GM21825 (cell line): ENCODE measurements around the gene WDFY4.

Experiments
- ATAC-seq: cut with Tn5 transposase; IDR thresholded peaks from one replicate; pipeline ENCODE4 v1.9.1; 2021; ENCODE audit warnings: mild to moderate bottlenecking, moderate library complexity; ENCODE audit not compliant: unreplicated experiment

The WDFY4 gene

DNA sequence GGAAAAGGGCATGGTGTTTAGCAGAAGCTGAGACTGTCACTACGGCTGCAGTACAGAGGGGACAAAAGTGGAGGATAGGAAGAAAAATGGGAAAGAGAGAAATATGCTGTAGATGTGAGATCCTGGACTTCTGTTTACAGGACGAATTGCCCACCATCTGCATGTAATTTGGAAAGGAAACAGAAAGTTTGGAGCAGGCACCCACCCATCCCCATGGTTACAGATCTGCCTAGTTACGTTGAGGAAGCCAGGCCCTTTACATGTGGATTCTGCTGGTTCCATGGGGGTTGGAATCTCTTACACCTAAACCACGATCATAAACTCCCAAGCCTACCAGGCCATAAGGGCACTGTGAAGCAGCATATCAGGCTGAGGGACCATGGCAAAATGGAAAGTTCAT, 84.3 kb downstream of the WDFY4 start:
- ATAC-seq = no peak

GRCh38 chr10:48769706-48770435, 85.2 kb downstream of the WDFY4 start:
- no peak for ATAC-seq

DNA sequence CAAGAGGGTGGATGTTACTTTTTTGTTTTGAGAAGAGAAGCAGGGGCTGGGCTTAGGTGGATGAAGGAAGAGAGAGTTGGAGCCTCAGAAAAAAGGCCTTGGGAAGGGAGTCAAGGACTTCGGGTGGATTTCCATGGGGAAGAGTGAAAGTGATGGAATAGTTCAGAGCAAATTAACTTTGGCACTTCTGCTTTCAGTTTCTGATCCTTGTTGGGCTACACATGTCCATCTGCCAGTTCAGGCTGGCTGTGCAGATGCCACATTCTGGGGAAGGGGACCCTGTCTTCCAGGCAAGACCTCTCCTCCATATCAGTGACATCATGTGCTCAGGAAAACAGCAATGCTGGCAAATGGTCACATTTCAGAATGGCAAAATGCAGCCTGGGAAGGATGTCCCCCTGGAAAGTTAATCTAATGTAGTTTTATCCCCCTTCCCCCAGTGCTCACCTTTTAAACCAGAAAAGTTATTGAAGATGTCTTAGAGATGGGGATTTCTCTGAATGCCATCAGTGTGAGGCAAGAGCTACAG, 86.0 kb downstream of the WDFY4 start:
- ATAC-seq = no peak

GRCh38 chr10:48771234-48771633, 86.6 kb downstream of the WDFY4 start:
- no peak for ATAC-seq

DNA sequence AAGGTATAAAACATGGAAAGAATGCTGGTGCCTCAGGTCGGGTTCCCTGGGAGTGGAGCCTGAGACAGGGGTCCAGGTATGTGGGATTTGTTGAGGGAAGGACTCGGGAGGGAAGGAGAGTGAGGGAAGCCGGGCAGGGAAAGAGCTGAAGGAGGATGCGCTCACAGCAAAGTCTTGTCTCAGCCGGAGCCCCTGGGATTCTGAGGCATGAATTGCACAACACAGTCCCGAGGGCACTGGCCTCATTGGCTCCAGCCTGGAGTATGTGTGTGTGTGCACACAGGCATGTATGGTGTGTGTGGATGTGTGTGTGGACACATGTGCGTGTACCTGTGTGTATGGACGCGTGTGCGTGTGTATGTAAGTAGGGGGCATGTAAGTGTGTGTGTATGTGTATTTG, 87.4 kb downstream of the WDFY4 start:
- ATAC-seq = no peak

- ATAC-seq = no peak
Observed at GRCh38 chr10:48773580-48773979, 88.9 kb downstream of the WDFY4 start.

DNA sequence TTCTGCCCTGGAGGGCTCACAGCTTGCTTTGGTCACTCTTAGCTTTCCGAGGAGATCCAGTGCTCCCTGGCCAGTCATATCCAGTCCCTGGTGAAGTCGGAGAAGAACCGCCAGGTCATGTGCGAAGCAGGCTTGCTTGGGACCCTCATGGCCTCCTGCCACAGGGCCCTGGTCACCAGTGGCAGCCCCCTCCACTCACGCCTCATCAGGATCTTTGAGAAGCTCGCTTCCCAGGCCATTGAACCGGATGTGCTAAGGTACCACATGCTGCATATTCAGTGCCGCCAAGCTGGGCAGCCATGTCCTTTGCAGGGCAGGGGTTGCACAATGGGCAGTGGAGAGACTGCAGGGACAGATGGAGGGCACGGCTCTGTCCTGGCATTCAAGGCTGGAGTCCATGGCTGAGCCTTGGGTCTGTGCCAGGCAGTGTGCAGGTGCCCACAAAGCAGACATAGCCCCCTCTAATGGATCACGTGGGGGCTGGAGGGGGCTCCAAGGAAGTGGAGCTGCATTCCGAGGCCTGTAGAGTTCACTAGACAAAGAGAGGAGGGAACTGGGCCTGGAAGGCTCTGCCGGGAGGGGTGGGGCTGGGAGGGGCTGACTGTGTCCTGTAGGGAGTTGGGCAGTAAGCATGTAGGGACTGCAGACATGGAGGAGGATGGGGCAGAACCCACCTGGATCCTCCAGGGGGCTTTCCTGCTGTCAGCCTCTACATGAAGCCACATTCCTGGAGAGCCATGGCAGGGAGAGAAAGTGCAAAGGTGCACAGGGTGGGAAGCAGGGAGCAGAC, 89.9 kb downstream of the WDFY4 start:
- no peak for ATAC-seq

- no peak for ATAC-seq
Observed at GRCh38 chr10:48775206-48775517, 90.5 kb downstream of the WDFY4 start.

DNA sequence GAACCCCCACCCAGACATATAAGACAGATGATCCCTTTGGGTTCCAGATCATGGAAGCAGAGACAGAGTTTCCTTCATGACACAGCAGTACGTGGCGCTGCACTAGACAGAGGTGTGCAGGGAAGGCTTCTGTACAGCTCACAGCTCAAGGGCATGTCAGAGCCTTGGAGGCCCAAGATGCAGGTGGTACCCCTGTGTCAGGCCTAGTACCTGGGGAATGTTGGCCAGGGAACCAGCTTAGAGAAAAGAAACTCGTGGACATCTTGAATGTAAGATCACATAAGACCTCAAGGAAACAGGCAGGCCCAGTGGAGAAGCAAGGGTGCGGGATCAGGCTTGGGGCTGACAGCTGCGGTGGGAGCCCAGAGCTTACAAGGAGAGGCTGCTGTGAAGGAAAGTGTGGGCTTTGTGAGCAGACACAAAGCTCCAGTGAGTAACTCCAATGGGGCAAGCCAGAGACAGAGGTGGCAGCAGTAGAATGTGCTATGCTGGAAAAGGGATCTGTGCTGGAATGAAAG, 91.4 kb downstream of the WDFY4 start:
- ATAC-seq = no peak

DNA sequence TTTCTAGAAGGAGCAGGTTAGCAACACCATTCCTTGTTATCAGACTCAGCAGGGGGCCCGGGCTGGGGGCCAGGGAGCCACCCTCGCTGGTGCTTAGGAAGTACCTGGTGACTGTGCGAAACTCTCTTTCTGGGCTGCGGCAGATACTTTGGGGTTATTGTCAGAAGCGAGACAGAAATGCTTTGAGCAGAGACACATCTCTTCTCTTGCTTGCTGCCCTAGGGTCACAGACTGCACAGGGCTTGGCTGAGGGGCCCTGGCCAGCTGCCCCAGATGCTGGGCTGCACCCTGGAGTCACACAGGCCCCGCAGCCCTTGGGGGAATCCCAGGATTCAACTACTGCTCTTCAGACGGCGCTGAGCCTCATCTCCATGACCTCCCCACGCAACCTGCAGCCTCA, 91.9 kb downstream of the WDFY4 start:
- no peak for ATAC-seq

- no peak for ATAC-seq
Observed at GRCh38 chr10:48777110-48777509, 92.4 kb downstream of the WDFY4 start.

- no peak for ATAC-seq
Observed at GRCh38 chr10:48778193-48778857, 93.7 kb downstream of the WDFY4 start.

GRCh38 chr10:48779077-48779476, 94.4 kb downstream of the WDFY4 start:
- ATAC-seq = no peak

DNA sequence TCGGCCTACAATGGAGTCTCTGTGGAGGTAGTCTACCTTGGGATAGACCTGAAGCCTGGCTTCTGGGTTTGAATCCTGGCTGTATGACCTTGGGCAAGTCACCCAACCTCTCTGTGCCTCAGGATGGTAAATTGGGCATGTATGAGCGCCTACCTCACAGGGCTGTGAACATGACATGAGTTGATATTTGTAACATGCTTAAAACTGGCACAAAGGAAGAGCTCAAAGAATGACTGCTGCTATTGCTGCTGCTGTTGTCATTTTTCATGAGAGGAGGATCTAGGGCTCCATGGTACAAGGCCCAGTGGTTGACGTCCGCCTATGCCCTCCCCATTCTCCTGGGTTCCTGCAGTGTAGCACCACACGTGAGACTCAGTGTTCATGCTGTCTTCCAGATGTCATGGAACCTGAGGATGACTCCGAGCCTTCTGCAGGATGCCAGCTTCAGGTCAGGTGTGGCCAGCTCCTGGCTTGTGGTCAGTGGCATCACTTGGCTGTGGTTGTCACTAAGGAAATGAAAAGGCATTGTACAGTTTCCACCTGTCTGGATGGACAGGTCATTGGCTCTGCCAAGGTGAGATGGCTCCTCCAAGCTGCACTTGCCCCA, 95.0 kb downstream of the WDFY4 start:
- no peak for ATAC-seq

- no peak for ATAC-seq
Observed at GRCh38 chr10:48780341-48780740, 95.7 kb downstream of the WDFY4 start.

DNA sequence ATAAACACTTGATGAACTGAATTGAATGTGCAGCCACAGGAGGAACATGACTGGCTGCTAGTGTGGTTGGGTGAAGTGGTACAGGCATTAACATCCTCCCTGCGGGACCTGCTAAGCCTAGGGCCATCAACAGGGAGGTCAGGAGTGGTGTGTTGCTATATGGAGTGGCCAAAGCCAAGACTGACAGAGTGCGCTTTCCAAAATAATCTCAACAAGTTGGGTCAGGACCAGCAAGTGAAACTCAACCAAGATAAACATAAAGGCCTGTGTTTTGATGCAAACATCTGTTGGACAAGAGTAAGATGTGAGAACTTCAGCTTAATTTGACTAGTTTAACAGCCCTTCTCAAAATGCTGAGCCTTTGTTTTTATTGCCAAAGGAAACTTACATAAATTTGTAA, 97.7 kb downstream of the WDFY4 start:
- no peak for ATAC-seq

GRCh38 chr10:48784031-48784430, 99.4 kb downstream of the WDFY4 start:
- ATAC-seq = no peak

DNA sequence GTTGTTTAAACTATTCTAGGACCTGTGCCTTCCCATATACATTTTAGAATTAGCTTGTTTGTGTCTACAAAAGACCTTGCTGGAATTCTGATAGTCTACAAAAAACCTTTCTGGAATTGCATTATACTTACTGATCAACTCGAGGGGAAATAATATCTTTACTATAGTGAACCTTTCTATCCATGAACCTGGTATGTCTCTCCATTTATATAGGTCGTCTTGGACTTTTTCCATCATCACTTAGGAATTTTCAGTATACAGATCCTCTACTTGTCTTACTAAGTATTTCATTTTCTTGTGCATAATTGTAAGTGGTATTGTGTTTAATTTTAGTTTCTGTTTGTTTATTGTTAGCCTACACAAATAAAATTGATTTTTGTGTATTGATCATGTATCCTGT, 101.1 kb downstream of the WDFY4 start:
- no peak for ATAC-seq

DNA sequence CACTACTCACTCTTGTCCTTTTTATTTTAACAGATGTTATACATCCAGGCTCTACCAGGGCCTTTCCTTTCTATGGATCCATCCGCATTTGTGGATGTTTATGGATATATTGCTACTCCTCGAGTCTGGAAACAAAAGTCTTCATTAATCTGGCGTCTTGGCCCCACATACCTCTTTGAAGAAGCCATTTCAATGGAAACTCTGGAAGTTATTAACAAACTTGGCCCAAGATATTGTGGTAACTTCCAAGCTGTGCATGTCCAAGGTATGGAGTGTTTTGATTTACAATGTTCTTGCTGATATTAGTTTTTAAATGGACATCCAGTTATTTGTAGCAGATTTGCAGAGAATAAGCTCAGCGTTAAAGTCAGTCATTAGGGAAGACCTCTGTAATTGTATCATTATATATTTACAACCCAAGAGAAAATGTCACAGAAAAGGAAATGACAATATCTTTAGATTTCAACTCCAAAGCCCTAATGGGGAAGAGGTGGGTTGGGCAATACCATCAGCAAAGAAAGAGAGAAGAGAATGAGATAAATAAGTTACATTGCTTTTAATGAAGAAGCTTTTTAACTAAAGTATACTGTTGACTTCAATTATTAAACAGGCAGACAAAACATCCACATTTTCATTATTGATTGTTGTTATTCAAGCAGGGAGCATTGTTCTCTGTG, 102.1 kb downstream of the WDFY4 start:
- ATAC-seq = no peak

GRCh38 chr10:48788554-48788953, 103.9 kb downstream of the WDFY4 start:
- ATAC-seq = no peak
